ENCODE measurements around the gene METTL25.

METTL25 gene

DNA sequence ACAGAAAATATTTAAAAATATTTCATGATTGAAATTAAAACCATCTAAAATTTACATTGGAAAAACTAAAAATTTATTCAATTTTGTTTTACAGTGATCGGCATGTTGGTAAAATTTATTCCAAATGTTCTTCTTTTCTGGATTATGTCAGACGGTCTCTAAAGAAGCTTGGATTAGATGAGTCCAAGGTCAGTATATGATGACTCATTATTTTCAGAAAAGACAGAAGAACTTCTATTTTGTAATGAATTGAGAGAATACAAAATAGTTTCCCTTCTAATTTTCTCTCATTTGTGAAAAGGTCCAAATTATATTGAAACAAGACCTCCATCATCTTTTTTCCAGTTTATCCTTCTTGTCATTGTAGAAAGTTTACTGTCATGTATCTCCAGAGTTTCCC lies 98.3 kb downstream of the METTL25 start:
- no peak overlapping the region for H2AK5ac ChIP-seq (ENCODE audit: low read length, severe bottlenecking)
- H4K8ac ChIP-seq (ENCODE audit: low read length): no peak overlapping the region
- H3K4me2 ChIP-seq (ENCODE audit: low read length, poor library complexity, severe bottlenecking): no peak overlapping the region
- no peak overlapping the region for H3K4ac ChIP-seq (ENCODE audit: low read depth in 1 of 2, low read length in 2 of 2)
- H3K9me3 ChIP-seq (ENCODE audit: control insufficient read depth, low read length): no peaks in the 10 kb centered on the region
- DNase-seq: no peak
- H3K27me3 ChIP-seq (ENCODE audit: control insufficient read depth in 1 of 2, insufficient read depth in 1 of 2, low read length in 2 of 2): no peaks in the 10 kb centered on the region
- H2BK120ac ChIP-seq (ENCODE audit: low read depth, low read length): no peak overlapping the region
- no peak overlapping the region for H2BK5ac ChIP-seq (ENCODE audit: low read depth, low read length, poor library complexity, severe bottlenecking)
- no peak overlapping the region for H2AFZ ChIP-seq (ENCODE audit: low read depth, low read length)
- 100% methylated on average over 2 of the region's 2 CpGs for WGBS
- no peak overlapping the region for H3K14ac ChIP-seq (ENCODE audit: low read length in 2 of 2)
- no peak overlapping the region for H4K91ac ChIP-seq (ENCODE audit: low read length)
- no peak overlapping the region for H3K4me3 ChIP-seq (ENCODE audit: insufficient read depth in 1 of 2, low read depth in 1 of 2, low read length in 2 of 2)
- H3K4me1 ChIP-seq (ENCODE audit: control insufficient read depth, insufficient read depth, low read depth, low read length): peaks cover 1% of the 10 kb centered on the region
- no peak overlapping the region for H3K23ac ChIP-seq (ENCODE audit: low read length in 2 of 2)
- no peak overlapping the region for H3K9ac ChIP-seq (ENCODE audit: low read length)
- no peaks in the 10 kb centered on the region for H3K79me1 ChIP-seq (replicated peaks; ENCODE audit: low read length, poor library complexity, severe bottlenecking)
- H2BK12ac ChIP-seq (ENCODE audit: low read length in 2 of 2): no peak overlapping the region
- H3K36me3 ChIP-seq (ENCODE audit: control insufficient read depth in 1 of 2, insufficient read depth in 2 of 2, low read depth in 1 of 2, low read length in 2 of 2): peaks cover 0 to 14% of the 10 kb centered on the region in 2 experiments
- no peak overlapping the region for H3K27ac ChIP-seq (ENCODE audit: low read length, poor library complexity, severe bottlenecking)
- no peak overlapping the region for H3K18ac ChIP-seq (ENCODE audit: low read depth in 1 of 2, low read length in 2 of 2)
- H2BK15ac ChIP-seq (ENCODE audit: low read depth, poor library complexity, severe bottlenecking): no peak overlapping the region

DNA sequence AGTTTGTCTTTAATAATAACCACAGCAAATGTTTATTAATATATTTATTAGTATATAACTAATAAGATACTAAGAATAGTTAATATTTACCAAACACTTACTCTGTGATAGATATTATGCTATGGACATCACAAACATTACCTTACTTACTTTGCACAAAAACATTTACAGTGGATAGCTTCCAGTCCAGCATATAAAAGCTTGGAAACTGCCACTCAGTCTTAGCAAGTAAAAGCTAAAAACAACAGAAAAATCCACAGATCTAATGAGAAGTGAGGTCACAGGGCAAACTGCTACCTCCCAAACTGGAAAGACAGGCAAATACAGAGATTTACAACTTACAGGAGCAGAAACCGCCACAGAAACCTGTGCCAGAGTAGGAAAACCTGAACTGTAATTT lies 99.8 kb downstream of the METTL25 start:
- no peak overlapping the region for H3K14ac ChIP-seq (ENCODE audit: low read length in 2 of 2)
- DNase-seq: no peak
- H3K4me1 ChIP-seq (ENCODE audit: control insufficient read depth, insufficient read depth, low read depth, low read length): peaks cover 1% of the 10 kb centered on the region
- H2BK12ac ChIP-seq (ENCODE audit: low read length in 2 of 2): no peak overlapping the region
- no peaks in the 10 kb centered on the region for H3K79me1 ChIP-seq (replicated peaks; ENCODE audit: low read length, poor library complexity, severe bottlenecking)
- no CpG with 5 or more reads among the region's 1 CpG for WGBS
- no peak overlapping the region for H2BK120ac ChIP-seq (ENCODE audit: low read depth, low read length)
- no peak overlapping the region for H2AFZ ChIP-seq (ENCODE audit: low read depth, low read length)
- peaks cover 0 to 14% of the 10 kb centered on the region in 2 experiments for H3K36me3 ChIP-seq (ENCODE audit: control insufficient read depth in 1 of 2, insufficient read depth in 2 of 2, low read depth in 1 of 2, low read length in 2 of 2)
- no peak overlapping the region for H3K4me2 ChIP-seq (ENCODE audit: low read length, poor library complexity, severe bottlenecking)
- no peak overlapping the region for H2BK15ac ChIP-seq (ENCODE audit: low read depth, poor library complexity, severe bottlenecking)
- H3K27me3 ChIP-seq (ENCODE audit: control insufficient read depth in 1 of 2, insufficient read depth in 1 of 2, low read length in 2 of 2): no peaks in the 10 kb centered on the region
- H3K23ac ChIP-seq (ENCODE audit: low read length in 2 of 2): no peak overlapping the region
- no peak overlapping the region for H4K91ac ChIP-seq (ENCODE audit: low read length)
- H2BK5ac ChIP-seq (ENCODE audit: low read depth, low read length, poor library complexity, severe bottlenecking): no peak overlapping the region
- no peak overlapping the region for H2AK5ac ChIP-seq (ENCODE audit: low read length, severe bottlenecking)
- no peaks in the 10 kb centered on the region for H3K9me3 ChIP-seq (ENCODE audit: control insufficient read depth, low read length)
- no peak overlapping the region for H3K18ac ChIP-seq (ENCODE audit: low read depth in 1 of 2, low read length in 2 of 2)
- no peak overlapping the region for H3K9ac ChIP-seq (ENCODE audit: low read length)
- no peak overlapping the region for H3K4me3 ChIP-seq (ENCODE audit: insufficient read depth in 1 of 2, low read depth in 1 of 2, low read length in 2 of 2)
- H3K4ac ChIP-seq (ENCODE audit: low read depth in 1 of 2, low read length in 2 of 2): no peak overlapping the region
- H4K8ac ChIP-seq (ENCODE audit: low read length): no peak overlapping the region
- no peak overlapping the region for H3K27ac ChIP-seq (ENCODE audit: low read length, poor library complexity, severe bottlenecking)

DNA sequence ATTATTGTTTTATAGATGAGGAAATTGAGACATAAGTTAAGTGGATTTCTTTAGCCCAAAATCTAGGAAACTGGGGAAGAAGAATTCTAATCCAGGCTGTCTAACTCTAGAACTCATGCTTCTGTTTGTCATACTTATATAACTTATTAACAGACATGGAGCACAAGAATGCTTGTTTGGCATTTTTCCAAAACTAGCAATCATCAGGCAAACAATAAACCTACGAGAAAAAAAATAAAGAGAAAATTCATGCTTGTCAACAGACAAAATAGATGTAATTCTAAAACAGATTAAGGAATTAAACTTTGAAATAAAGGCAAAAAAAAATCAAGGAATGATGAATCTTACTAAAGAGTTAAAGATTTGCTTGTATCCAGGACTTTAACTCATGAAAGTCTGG lies 103.1 kb downstream of the METTL25 start:
- Histone ChIP-seq H2BK120ac (ENCODE audit: low read depth, low read length) (no peak overlapping the region), H2AFZ (ENCODE audit: low read depth, low read length) (no peak overlapping the region), H3K18ac (ENCODE audit: low read depth in 1 of 2, low read length in 2 of 2) (no peak overlapping the region), H3K4me1 (ENCODE audit: control insufficient read depth, insufficient read depth, low read depth, low read length) (peaks cover 1% of the 10 kb centered on the region), H3K14ac (ENCODE audit: low read length in 2 of 2) (no peak overlapping the region), H3K9ac (ENCODE audit: low read length) (no peak overlapping the region), H3K79me1 (replicated peaks; ENCODE audit: low read length, poor library complexity, severe bottlenecking) (no peaks in the 10 kb centered on the region), H3K27me3 (ENCODE audit: control insufficient read depth in 1 of 2, insufficient read depth in 1 of 2, low read length in 2 of 2) (no peaks in the 10 kb centered on the region), H3K23ac (ENCODE audit: low read length in 2 of 2) (no peak overlapping the region), H3K36me3 (ENCODE audit: control insufficient read depth in 1 of 2, insufficient read depth in 2 of 2, low read depth in 1 of 2, low read length in 2 of 2) (peaks cover 0 to 14% of the 10 kb centered on the region in 2 experiments), H3K4me3 (ENCODE audit: insufficient read depth in 1 of 2, low read depth in 1 of 2, low read length in 2 of 2) (no peak overlapping the region), H4K91ac (ENCODE audit: low read length) (no peak overlapping the region), H2AK5ac (ENCODE audit: low read length, severe bottlenecking) (no peak overlapping the region), H3K9me3 (ENCODE audit: control insufficient read depth, low read length) (no peaks in the 10 kb centered on the region), H2BK12ac (ENCODE audit: low read length in 2 of 2) (no peak overlapping the region), H3K4me2 (ENCODE audit: low read length, poor library complexity, severe bottlenecking) (no peak overlapping the region), H3K4ac (ENCODE audit: low read depth in 1 of 2, low read length in 2 of 2) (no peak overlapping the region), H2BK15ac (ENCODE audit: low read depth, poor library complexity, severe bottlenecking) (no peak overlapping the region), H4K8ac (ENCODE audit: low read length) (no peak overlapping the region), H2BK5ac (ENCODE audit: low read depth, low read length, poor library complexity, severe bottlenecking) (no peak overlapping the region), H3K27ac (ENCODE audit: low read length, poor library complexity, severe bottlenecking) (peak overlapping the region; percentile 52)
- WGBS: no CpG with 5 or more reads among the region's 1 CpG
- no peak for DNase-seq

DNA sequence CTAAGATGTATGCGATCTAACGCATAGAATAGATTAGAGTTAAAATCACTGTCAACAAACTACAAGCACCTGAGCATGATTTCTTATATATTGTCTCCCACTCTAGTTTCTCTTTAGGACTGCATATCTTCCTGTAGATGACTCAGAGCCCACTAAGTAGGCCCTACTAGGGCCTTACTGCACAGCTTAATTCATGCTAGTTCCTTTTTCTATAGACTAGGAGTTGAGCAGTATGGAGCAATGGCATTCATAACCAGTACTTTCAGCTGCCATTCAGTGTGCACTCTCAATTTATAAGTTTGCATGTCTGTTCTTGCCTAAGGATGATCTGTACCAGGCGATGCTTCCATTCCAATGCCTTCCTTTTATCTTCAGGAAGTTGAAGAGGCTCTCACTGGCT lies 103.5 kb downstream of the METTL25 start:
- no peak for DNase-seq
- Histone ChIP-seq H3K18ac (ENCODE audit: low read depth in 1 of 2, low read length in 2 of 2) (no peak overlapping the region), H3K27ac (ENCODE audit: low read length, poor library complexity, severe bottlenecking) (peak overlapping the region; percentile 52), H2BK5ac (ENCODE audit: low read depth, low read length, poor library complexity, severe bottlenecking) (no peak overlapping the region), H3K79me1 (replicated peaks; ENCODE audit: low read length, poor library complexity, severe bottlenecking) (no peaks in the 10 kb centered on the region), H3K9me3 (ENCODE audit: control insufficient read depth, low read length) (no peaks in the 10 kb centered on the region), H3K4me2 (ENCODE audit: low read length, poor library complexity, severe bottlenecking) (no peak overlapping the region), H4K8ac (ENCODE audit: low read length) (no peak overlapping the region), H3K23ac (ENCODE audit: low read length in 2 of 2) (no peak overlapping the region), H3K27me3 (ENCODE audit: control insufficient read depth in 1 of 2, insufficient read depth in 1 of 2, low read length in 2 of 2) (no peaks in the 10 kb centered on the region), H3K4me3 (ENCODE audit: insufficient read depth in 1 of 2, low read depth in 1 of 2, low read length in 2 of 2) (no peak overlapping the region), H3K4me1 (ENCODE audit: control insufficient read depth, insufficient read depth, low read depth, low read length) (peaks cover 1% of the 10 kb centered on the region), H3K36me3 (ENCODE audit: control insufficient read depth in 1 of 2, insufficient read depth in 2 of 2, low read depth in 1 of 2, low read length in 2 of 2) (peaks cover 0 to 14% of the 10 kb centered on the region in 2 experiments), H3K14ac (ENCODE audit: low read length in 2 of 2) (no peak overlapping the region), H3K4ac (ENCODE audit: low read depth in 1 of 2, low read length in 2 of 2) (no peak overlapping the region), H4K91ac (ENCODE audit: low read length) (no peak overlapping the region), H2AK5ac (ENCODE audit: low read length, severe bottlenecking) (no peak overlapping the region), H2BK120ac (ENCODE audit: low read depth, low read length) (no peak overlapping the region), H2BK12ac (ENCODE audit: low read length in 2 of 2) (no peak overlapping the region), H2AFZ (ENCODE audit: low read depth, low read length) (no peak overlapping the region), H3K9ac (ENCODE audit: low read length) (no peak overlapping the region), H2BK15ac (ENCODE audit: low read depth, poor library complexity, severe bottlenecking) (no peak overlapping the region)
- WGBS: 64% methylated on average over 3 of the region's 3 CpGs
